ENCODE measurements around the gene KCNA3.

DNA sequence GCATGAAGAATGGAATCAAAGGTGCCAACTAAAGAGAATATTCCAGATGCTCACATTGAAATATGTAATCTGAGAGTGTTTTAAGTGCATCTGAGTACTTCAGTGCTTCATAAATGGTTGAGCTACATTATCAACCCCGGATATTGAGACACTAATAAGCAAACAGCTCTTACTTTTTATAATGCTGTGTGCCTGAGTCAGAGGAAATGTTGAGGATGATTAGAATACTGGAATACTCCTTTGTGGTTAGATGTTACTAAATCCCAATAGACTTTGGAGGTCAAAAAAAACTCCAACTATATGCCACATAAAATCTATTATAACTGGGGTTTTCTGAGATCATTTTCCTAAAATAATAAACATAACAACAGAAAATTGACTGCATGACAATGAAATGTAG, 12.5 kb upstream of the KCNA3 start:
- TF ChIP-seq, protein P1, sequence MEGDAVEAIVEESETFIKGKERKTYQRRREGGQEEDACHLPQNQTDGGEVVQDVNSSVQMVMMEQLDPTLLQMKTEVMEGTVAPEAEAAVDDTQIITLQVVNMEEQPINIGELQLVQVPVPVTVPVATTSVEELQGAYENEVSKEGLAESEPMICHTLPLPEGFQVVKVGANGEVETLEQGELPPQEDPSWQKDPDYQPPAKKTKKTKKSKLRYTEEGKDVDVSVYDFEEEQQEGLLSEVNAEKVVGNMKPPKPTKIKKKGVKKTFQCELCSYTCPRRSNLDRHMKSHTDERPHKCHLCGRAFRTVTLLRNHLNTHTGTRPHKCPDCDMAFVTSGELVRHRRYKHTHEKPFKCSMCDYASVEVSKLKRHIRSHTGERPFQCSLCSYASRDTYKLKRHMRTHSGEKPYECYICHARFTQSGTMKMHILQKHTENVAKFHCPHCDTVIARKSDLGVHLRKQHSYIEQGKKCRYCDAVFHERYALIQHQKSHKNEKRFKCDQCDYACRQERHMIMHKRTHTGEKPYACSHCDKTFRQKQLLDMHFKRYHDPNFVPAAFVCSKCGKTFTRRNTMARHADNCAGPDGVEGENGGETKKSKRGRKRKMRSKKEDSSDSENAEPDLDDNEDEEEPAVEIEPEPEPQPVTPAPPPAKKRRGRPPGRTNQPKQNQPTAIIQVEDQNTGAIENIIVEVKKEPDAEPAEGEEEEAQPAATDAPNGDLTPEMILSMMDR (IDR thresholded peaks at IDR 0.05 in 4 of 5, conservative IDR thresholded peaks at IDR 0.05 in 1 of 5), result no peak
- TF ChIP-seq POLR2A (IDR thresholded peaks at IDR 0.05), result no peak
